H1 (cell line): ENCODE data around the gene DENND6B. TPM values are rescaled to one million over a fixed set of nuclear protein-coding genes. Genes with fewer than 3 reads are reported as not detected.
"Not testable (repeated sequence)": the region's sequence is repeated elsewhere in the genome, so short reads cannot be mapped to it uniquely, and the experiment has no call there.

Source experiments
- CTCF ChIA-PET: fragments of 300-600 bp; sonication (Branson Sonifier 250); formaldehyde crosslinking; loops from one replicate; lab custom pipeline; 2021; ENCODE audit not compliant: partially characterized antibody; lab: Charles Lee
- POLR2A ChIA-PET: fragments of 300-600 bp; sonication (Branson Sonifier 250); formaldehyde crosslinking; loops from one replicate; lab custom pipeline; 2021; ENCODE audit warnings: inconsistent platforms; ENCODE audit not compliant: partially characterized antibody; lab: Charles Lee
- DNase-seq, 2 experiments: peaks; one replicate each; pipeline versions ENCODE4 v3.0.0 to v3.0.0-alpha.2; 2010 to 2022; ENCODE audit warnings: low spot score in 2 of 2, low read depth in 1 of 2, mixed read lengths in 1 of 2
- FAIRE-seq: peaks from 2 replicates; lab custom pipeline; 2011; peaks lifted over from hg19 to GRCh38; lab: Jason Lieb, UNC
- H2AFZ ChIP-seq: 2 replicates; pipeline ENCODE4 v1.8.1; 2012; ENCODE audit warnings: low read length, inconsistent platforms
- H2AK5ac ChIP-seq: 2 replicates; pipeline ENCODE4 v1.6.1; 2013; ENCODE audit warnings: low read depth, low read length
- H2BK120ac ChIP-seq: replicated peaks from 2 replicates; pipeline ENCODE3; 2013; ENCODE audit warnings: low read depth, low read length, inconsistent platforms
- H2BK12ac ChIP-seq: 2 replicates; pipeline ENCODE4 v1.6.1; 2013; ENCODE audit warnings: low read depth, low read length
- H2BK15ac ChIP-seq: 2 replicates; pipeline ENCODE4 v1.6.1; 2013; ENCODE audit warnings: low read length
- H2BK20ac ChIP-seq: 2 replicates; pipeline ENCODE4 v1.6.1; 2013; ENCODE audit warnings: low read length
- H2BK5ac ChIP-seq: 2 replicates; pipeline ENCODE4 v1.6.1; 2013; ENCODE audit warnings: low read depth, low read length
- H3K14ac ChIP-seq: 2 replicates; pipeline ENCODE4 v1.6.1; 2013; ENCODE audit warnings: inconsistent platforms; ENCODE audit not compliant: insufficient read length
- H3K18ac ChIP-seq: 2 replicates; pipeline ENCODE4 v1.6.1; 2013; ENCODE audit warnings: low read length; ENCODE audit errors: extremely low read depth
- H3K23ac ChIP-seq: 2 replicates; pipeline ENCODE4 v1.6.1; 2013; ENCODE audit warnings: inconsistent platforms; ENCODE audit not compliant: insufficient read length
- H3K23me2 ChIP-seq: 2 replicates; pipeline ENCODE4 v1.6.1; 2013; ENCODE audit warnings: low read depth, low read length
- H3K27ac ChIP-seq: 2 replicates; pipeline ENCODE4 v1.6.1; 2011; ENCODE audit warnings: low read depth, low read length, inconsistent platforms
- H3K27me3 ChIP-seq, 4 experiments: replicated peaks in 1 of 4; 1 replicate in 1 of 4; 2 replicates in 3 of 4; pipeline versions ENCODE4 v1.6.1 to v1.8.1; 2011 to 2013; ENCODE audit warnings: low read length in 3 of 4, mild to moderate bottlenecking in 3 of 4, inconsistent platforms in 2 of 4, mixed read lengths in 2 of 4, moderate library complexity in 1 of 4; ENCODE audit not compliant: control insufficient read depth in 3 of 4, insufficient read depth in 3 of 4; ENCODE audit errors: extremely low read depth in 1 of 4
- H3K36me3 ChIP-seq, 4 experiments: 2 replicates each; pipeline versions ENCODE4 v1.6.1 to v1.8.1; 2011 to 2013; ENCODE audit warnings: mild to moderate bottlenecking in 4 of 4, low read length in 3 of 4, moderate library complexity in 2 of 4, control low read depth in 1 of 4, inconsistent platforms in 1 of 4; ENCODE audit not compliant: insufficient read depth in 4 of 4, control insufficient read depth in 2 of 4
- H3K4ac ChIP-seq: replicated peaks from 2 replicates; pipeline ENCODE3; 2013; ENCODE audit warnings: low read length, low read depth, mixed read lengths, inconsistent platforms; ENCODE audit not compliant: insufficient read length
- H3K4me1 ChIP-seq, 4 experiments: replicated peaks in 1 of 4; 1 replicate in 1 of 4; 2 replicates in 3 of 4; pipeline versions ENCODE4 v1.6.1 to v1.8.1; 2011 to 2013; ENCODE audit warnings: low read length in 3 of 4, inconsistent platforms in 2 of 4, mixed read lengths in 1 of 4; ENCODE audit not compliant: insufficient read depth in 4 of 4, control insufficient read depth in 3 of 4
- H3K4me2 ChIP-seq, 2 experiments: 2 replicates each; pipeline versions ENCODE4 v1.6.1 to v1.8.1; 2011 to 2013; ENCODE audit warnings: low read depth in 2 of 2, low read length in 2 of 2, control low read depth in 1 of 2, inconsistent platforms in 1 of 2, mild to moderate bottlenecking in 1 of 2; ENCODE audit not compliant: insufficient read depth in 1 of 2
- H3K4me3 ChIP-seq, 4 experiments: fragments of 200-600, 300-600 bp in 1 of 4; sonication (generic), shearing (Covaris generic), sonication (Bioruptor Twin) in 1 of 4; 2 replicates each; pipeline versions ENCODE4 v1.5.1 to v1.8.1; 2011 to 2016; ENCODE audit warnings: low read length in 4 of 4, low read depth in 3 of 4, control low read depth in 2 of 4, inconsistent platforms in 2 of 4, mild to moderate bottlenecking in 2 of 4, mixed read lengths in 1 of 4, moderate library complexity in 1 of 4; ENCODE audit not compliant: insufficient read depth in 2 of 4; ENCODE audit errors: extremely low read depth in 1 of 4
- H3K56ac ChIP-seq: replicated peaks from 2 replicates; pipeline ENCODE3; 2013; ENCODE audit warnings: low read depth, mild to moderate bottlenecking, mixed read lengths, low read length, inconsistent platforms; ENCODE audit not compliant: insufficient read length
- H3K79me1 ChIP-seq: 2 replicates; pipeline ENCODE4 v1.6.1; 2013; ENCODE audit warnings: low read depth, low read length, control low read depth
- H3K79me2 ChIP-seq, 2 experiments: 2 replicates each; pipeline versions ENCODE4 v1.6.1 to v1.8.1; 2012 to 2013; ENCODE audit warnings: low read length in 2 of 2, mild to moderate bottlenecking in 2 of 2, inconsistent platforms in 1 of 2; ENCODE audit not compliant: insufficient read depth in 2 of 2, control insufficient read depth in 1 of 2
- H3K9ac ChIP-seq, 4 experiments: replicated peaks in 1 of 4; 1 replicate in 1 of 4; 2 replicates in 3 of 4; pipeline versions ENCODE4 v1.6.1 to v1.8.1; 2011 to 2013; ENCODE audit warnings: low read depth in 3 of 4, low read length in 3 of 4, control low read depth in 2 of 4, mild to moderate bottlenecking in 2 of 4, moderate library complexity in 2 of 4, inconsistent platforms in 1 of 4; ENCODE audit errors: extremely low read depth in 1 of 4
- H3K9me3 ChIP-seq, 2 experiments: 2 replicates each; pipeline versions ENCODE4 v1.6.1 to v1.8.1; 2012 to 2013; ENCODE audit warnings: mild to moderate bottlenecking in 2 of 2, moderate library complexity in 2 of 2, control low read depth in 1 of 2, inconsistent platforms in 1 of 2, low read depth in 1 of 2, low read length in 1 of 2, mixed read lengths in 1 of 2; ENCODE audit not compliant: insufficient read depth in 2 of 2
- H4K20me1 ChIP-seq, 2 experiments: replicated peaks in 1 of 2; 2 replicates each; pipeline versions ENCODE3 to v1.8.1; 2011 to 2013; ENCODE audit warnings: inconsistent platforms in 2 of 2, low read length in 2 of 2, mild to moderate bottlenecking in 1 of 2; ENCODE audit not compliant: insufficient read depth in 2 of 2, control insufficient read depth in 1 of 2
- H4K5ac ChIP-seq: 2 replicates; pipeline ENCODE4 v1.6.1; 2013; ENCODE audit warnings: low read length, low read depth, mixed read lengths, inconsistent platforms; ENCODE audit not compliant: insufficient read length
- H4K8ac ChIP-seq: 2 replicates; pipeline ENCODE4 v1.8.0; 2013; ENCODE audit warnings: mild to moderate bottlenecking, moderate library complexity, low read length, inconsistent platforms; ENCODE audit not compliant: insufficient read depth; ENCODE audit errors: extremely low read depth
- H4K91ac ChIP-seq: replicated peaks from 2 replicates; pipeline ENCODE3; 2013; ENCODE audit warnings: low read length, mixed read lengths, inconsistent platforms; ENCODE audit not compliant: insufficient read length
- WGBS, 2 experiments: shearing (Covaris generic) in 1 of 2; methylation state at CpG; one replicate each; pipeline versions ENCODE4 v1.1.6 to v1.1.7; 2013 to 2015; ENCODE audit warnings: low lambda C conversion rate in 2 of 2, mixed read lengths in 2 of 2, inconsistent platforms in 1 of 2, low coverage in 1 of 2, missing lambda C conversion rate in 1 of 2; ENCODE audit not compliant: insufficient replicate concordance in 2 of 2, insufficient coverage in 1 of 2, insufficient read length in 1 of 2; ENCODE audit errors: extremely low coverage in 1 of 2, missing lambda C conversion rate in 1 of 2; 5-methylcytosine and 5-hydroxymethylcytosine counted together
- polyA plus RNA-seq, 7 experiments: library from polyadenylated mRNA; depleted of rRNA in 3 of 7; stranded (reverse) in 5 of 7; unstranded in 2 of 7; fragments of >200 nt in 5 of 7; fragments of 200-250 nt in 2 of 7; gene quantifications; 1 replicate in 5 of 7; 2 replicates in 1 of 7; 4 replicates in 1 of 7; pipeline versions ENCODE4 v1.2.1 to v1.2.3, GENCODE V29; 2011 to 2013; ENCODE audit warnings: missing spikeins in 2 of 7, mixed read lengths in 2 of 7
- total RNA-seq: library from RNA; stranded (reverse); fragmentation: NEBNext Ultra II Directional; extraction: Animal tissue kit (Norgen Biotek cat#: 25700); gene quantifications from 2 replicates; pipeline ENCODE4 v1.2.1, GENCODE V29; 2021

DENND6B gene
- total and polyA plus RNA-seq, 2 of the 8 experiments (the other 6 are each of a cell fraction or from before 2014, with no cell fraction given): 1.1 to 1.9 TPM

DNA sequence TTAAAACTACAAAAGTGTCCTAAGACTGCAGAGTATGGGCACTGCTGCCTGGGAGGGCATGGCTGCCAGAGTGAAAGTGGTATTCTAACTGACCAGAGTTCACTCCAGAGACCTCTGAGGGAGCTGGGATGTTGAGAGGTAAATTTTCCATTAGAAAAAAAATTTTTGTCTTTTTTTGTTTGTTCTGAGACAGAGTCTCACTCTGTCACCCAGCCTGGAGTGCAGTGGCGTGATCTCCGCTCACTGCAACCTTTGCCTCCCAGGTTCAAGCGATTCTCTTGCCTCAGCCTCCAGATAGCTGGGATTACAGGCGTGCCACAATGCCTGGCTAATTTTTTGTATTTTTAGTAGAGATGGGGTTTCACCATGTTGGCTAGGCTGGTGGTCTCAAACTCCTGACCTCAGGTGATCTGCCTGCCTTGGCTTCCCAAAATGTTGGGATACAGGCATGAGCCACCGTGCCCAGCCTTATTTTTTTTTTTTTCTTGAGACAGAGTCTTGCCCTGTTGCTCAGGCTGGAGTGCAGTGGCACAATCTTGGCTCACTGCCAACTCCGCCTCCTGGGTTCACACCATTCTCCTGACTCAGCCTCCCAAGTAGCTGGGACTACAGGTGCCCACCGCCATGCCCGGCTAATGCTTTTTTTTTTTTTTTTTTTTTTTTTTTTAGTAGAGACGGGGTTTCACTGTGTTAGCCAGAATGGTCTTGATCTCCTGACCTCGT lies 4.3 kb downstream of the DENND6B start:
- H3K36me3 ChIP-seq, FAIRE-seq, H4K5ac ChIP-seq, H3K4me3 ChIP-seq, H3K79me1 ChIP-seq, H3K4me2 ChIP-seq, H3K18ac ChIP-seq, H2BK20ac ChIP-seq, H2BK5ac ChIP-seq, H3K23me2 ChIP-seq, H4K20me1 ChIP-seq, H3K23ac ChIP-seq, H2AFZ ChIP-seq, H3K4ac ChIP-seq, H3K79me2 ChIP-seq, H3K27ac ChIP-seq, H3K56ac ChIP-seq, H3K9ac ChIP-seq, H3K9me3 ChIP-seq, H4K8ac ChIP-seq, H4K91ac ChIP-seq, H2BK120ac ChIP-seq, H3K14ac ChIP-seq, H2AK5ac ChIP-seq, H2BK15ac ChIP-seq, DNase-seq, H2BK12ac ChIP-seq, H3K4me1 ChIP-seq: not testable (repeated sequence)
- 89% methylated on average over 6 of the region's 10 CpGs; no CpG with 5 or more reads in 1 of the 2 experiments for WGBS, 2 experiments
- ChIA-PET CTCF (interaction anchor here (0.6 to 1.6 kb wide), 8 partner anchors 18 to 175 kb away, joined by 3 to 7 read pairs (median 4); partner anchors contain the start of gene HDAC10), POLR2A (interaction anchor here (1.4 to 1.8 kb wide), 3 partner anchors 14 to 41 kb away, joined by 3 to 4 read pairs (median 4); no protein-coding TSS in a partner anchor)
- H3K27me3 ChIP-seq: peaks cover 1 to 11% (median 10%) of the 10 kb centered on the region in 4 experiments; a peak in 6 of 7 replicates
